WI38 (cell line): ENCODE measurements around the gene RGCC.
"Not testable (repeated sequence)": the region's sequence is repeated elsewhere in the genome, so short reads cannot be mapped to it uniquely, and the experiment has no call there.

Source experiments
- H3K4me3 ChIP-seq: 2 replicates; pipeline ENCODE4 v1.5.1; 2011; ENCODE audit warnings: low read depth, mild to moderate bottlenecking, control low read depth, low read length
- CTCF ChIP-seq: IDR thresholded peaks from 2 replicates; pipeline ENCODE4 v1.5.1; 2012; ENCODE audit warnings: low read depth, mild to moderate bottlenecking, control low read depth, low read length

The RGCC gene

DNA sequence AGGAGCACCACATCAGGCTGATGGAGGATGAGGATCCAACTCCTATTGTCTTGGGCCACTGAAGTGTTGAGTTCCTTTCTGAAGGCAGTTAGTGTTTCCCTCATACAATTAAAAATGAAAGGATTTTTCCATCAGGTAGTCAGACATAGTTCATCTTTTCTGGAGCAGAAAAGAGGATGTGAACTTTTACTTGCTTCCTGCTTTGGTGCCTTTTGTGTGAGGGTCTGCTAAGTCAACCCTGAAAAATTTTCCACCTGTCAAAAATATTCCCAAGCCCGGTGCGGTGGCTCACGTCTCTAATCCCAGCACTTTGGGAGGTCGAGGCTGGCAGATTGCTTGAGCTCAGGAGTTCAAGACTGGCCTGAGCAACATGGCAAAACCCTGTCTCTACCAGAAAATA, 43.9 kb downstream of the RGCC start:
- H3K4me3 ChIP-seq, result no peak overlapping the region
- no peak for TF ChIP-seq CTCF

- H3K4me3 ChIP-seq, result no peak overlapping the region
- no peak for TF ChIP-seq CTCF
Observed at GRCh38 chr13:41502031-41502430, 44.7 kb downstream of the RGCC start.

DNA sequence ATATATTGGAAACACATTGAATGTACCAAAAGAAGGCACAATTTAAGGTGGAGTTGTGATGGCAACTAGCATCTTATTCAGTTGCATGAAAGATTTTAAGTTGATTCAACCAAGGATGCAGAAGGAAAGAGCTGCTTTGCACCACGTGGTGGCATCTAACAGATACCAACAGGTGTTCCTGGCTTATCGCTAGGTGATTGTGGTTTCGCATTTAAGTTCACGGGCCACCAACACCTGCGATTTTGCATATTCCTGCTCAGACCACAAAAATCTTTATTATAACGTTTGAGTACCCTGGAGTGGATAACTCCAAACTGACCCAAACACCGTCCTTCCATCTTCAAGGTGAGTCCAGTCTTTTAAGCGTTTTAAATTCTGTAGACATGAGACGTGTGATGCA, 45.3 kb downstream of the RGCC start:
- TF ChIP-seq CTCF, result no peak
- H3K4me3 ChIP-seq, result no peak overlapping the region

DNA sequence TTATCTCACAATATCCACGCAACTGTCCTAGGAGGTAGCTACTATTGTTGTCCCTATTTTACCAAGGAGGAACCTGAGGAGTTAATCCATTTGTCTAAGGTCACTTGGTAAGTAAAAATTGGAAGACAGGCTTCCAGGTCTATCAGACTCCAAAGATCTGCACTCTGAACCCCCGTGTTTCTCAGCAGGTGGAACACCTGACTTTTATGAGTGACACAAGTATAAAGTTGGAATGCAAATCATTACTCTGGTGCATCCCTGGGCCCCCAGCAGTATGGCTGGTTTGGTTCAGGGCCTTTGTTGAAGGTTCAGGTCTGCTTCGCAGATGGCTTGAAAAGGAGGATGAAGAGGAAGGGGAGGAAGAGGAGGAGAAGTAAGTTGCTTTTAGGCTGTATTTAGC, 46.0 kb downstream of the RGCC start:
- H3K4me3 ChIP-seq, result no peak overlapping the region
- no peak for TF ChIP-seq CTCF

DNA sequence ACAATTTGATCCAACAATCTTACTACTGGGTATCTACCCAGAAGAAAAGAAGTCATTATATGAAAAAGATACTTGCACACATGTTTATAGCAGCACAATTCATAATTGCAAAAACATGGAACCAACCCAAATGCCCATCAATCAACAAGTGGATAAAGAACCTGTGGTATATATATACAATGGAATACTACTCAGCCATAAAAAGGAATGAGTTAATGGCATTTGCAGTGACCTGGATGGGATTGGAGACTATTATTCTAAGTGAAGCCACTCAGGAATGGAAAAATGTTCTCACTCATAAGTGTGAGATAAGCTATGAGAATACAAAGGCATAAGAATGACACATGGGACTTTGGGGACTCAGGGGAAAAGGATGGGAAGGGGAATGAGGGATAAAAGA, 47.3 kb downstream of the RGCC start:
- H3K4me3 ChIP-seq, result not testable (repeated sequence)

- no peak overlapping the region for H3K4me3 ChIP-seq
- no peak for TF ChIP-seq CTCF
Observed at GRCh38 chr13:41505209-41505835, 48.0 kb downstream of the RGCC start.

DNA sequence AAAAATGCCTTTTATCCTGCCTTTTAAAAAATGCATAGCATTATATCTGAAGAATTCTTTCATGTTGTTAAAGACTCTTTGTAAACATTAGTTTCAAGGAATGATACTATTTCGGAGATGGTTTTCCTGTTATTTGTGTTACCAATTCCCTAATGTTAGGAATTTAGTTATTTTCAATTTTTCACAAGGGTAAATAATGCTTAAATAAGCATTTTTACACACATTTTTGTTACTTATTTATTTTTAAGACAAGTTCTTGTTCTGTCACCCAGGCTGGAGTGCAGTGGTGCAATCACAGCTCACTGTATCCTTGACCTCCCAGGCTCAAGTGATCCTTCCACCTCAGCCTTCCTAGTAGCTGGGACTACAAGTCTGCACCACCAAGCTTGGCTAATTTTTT, 49.0 kb downstream of the RGCC start:
- no peak overlapping the region for H3K4me3 ChIP-seq
- TF ChIP-seq CTCF, result no peak

GRCh38 chr13:41509971-41510370, 52.6 kb downstream of the RGCC start:
- H3K4me3 ChIP-seq, result no peak overlapping the region
- TF ChIP-seq CTCF, result no peak
